Endometrium (tissue), 2 donors: ENCODE measurements around the gene P4HA2.
"Not testable (repeated sequence)": the region's sequence is repeated elsewhere in the genome, so short reads cannot be mapped to it uniquely, and the experiment has no call there.

Source experiments
- FAIRE-seq: peaks from 2 replicates; lab custom pipeline; 2012; peaks lifted over from hg19 to GRCh38; lab: Jason Lieb, UNC
- donor health status: control.
- donor health status: control.

Gene P4HA2

GRCh38 chr5:132199116-132199680 lies 28.5 kb downstream of the P4HA2 start:
- FAIRE-seq = no peak

GRCh38 chr5:132198571-132198970 lies 29.1 kb downstream of the P4HA2 start:
- no peak for FAIRE-seq

- FAIRE-seq = no peak
Observed at GRCh38 chr5:132195727-132196126, 31.9 kb downstream of the P4HA2 start.

GRCh38 chr5:132193165-132193694 lies 34.4 kb downstream of the P4HA2 start:
- FAIRE-seq = no peak

- FAIRE-seq = peak; percentile 50
Observed at GRCh38 chr5:132190161-132190817, 37.4 kb downstream of the P4HA2 start.

- no peak for FAIRE-seq
Observed at GRCh38 chr5:132184588-132184987, 43.1 kb downstream of the P4HA2 start.

GRCh38 chr5:132183723-132184122 lies 43.9 kb downstream of the P4HA2 start:
- FAIRE-seq = no peak

- FAIRE-seq = no peak
Observed at GRCh38 chr5:132182359-132183040, 45.2 kb downstream of the P4HA2 start.

- no peak for FAIRE-seq
Observed at GRCh38 chr5:132181011-132181629, 46.5 kb downstream of the P4HA2 start.

- FAIRE-seq = no peak
Observed at GRCh38 chr5:132180134-132180745, 47.4 kb downstream of the P4HA2 start.

GRCh38 chr5:132179405-132179804 lies 48.2 kb downstream of the P4HA2 start:
- FAIRE-seq = no peak

- FAIRE-seq = no peak
Observed at GRCh38 chr5:132177691-132178149, 49.9 kb downstream of the P4HA2 start.

- FAIRE-seq = no peak
Observed at GRCh38 chr5:132176987-132177386, 50.7 kb downstream of the P4HA2 start.

GRCh38 chr5:132176521-132176945 lies 51.1 kb downstream of the P4HA2 start:
- no peak for FAIRE-seq

- no peak for FAIRE-seq
Observed at GRCh38 chr5:132162945-132163344, 64.7 kb downstream of the P4HA2 start.

GRCh38 chr5:132161574-132162326 lies 65.9 kb downstream of the P4HA2 start:
- FAIRE-seq = not testable (repeated sequence)

- no peak for FAIRE-seq
Observed at GRCh38 chr5:132156413-132156812, 71.2 kb downstream of the P4HA2 start.

- FAIRE-seq = no peak
Observed at GRCh38 chr5:132150565-132150964, 77.1 kb downstream of the P4HA2 start.

GRCh38 chr5:132147663-132148062 lies 80.0 kb downstream of the P4HA2 start:
- no peak for FAIRE-seq

- not testable (repeated sequence) for FAIRE-seq
Observed at GRCh38 chr5:132145326-132145725, 82.3 kb downstream of the P4HA2 start.

- no peak for FAIRE-seq
Observed at GRCh38 chr5:132143148-132143547, 84.5 kb downstream of the P4HA2 start.
